ENCODE measurements around the gene OGT. TPM values are rescaled to one million over a fixed set of nuclear protein-coding genes. Genes with fewer than 3 reads are reported as not detected.
"Not testable (repeated sequence)": the region's sequence is repeated elsewhere in the genome, so short reads cannot be mapped to it uniquely, and the experiment has no call there.

OGT gene
- total RNA-seq, 1 experiment from 2014 or later = 211 TPM

- Mint-ChIP-seq H3K9me3 (ENCODE audit: unreplicated experiment) (no peaks in the 10 kb centered on the region), H3K27me3 (ENCODE audit: insufficient read depth, unreplicated experiment) (no peaks in the 10 kb centered on the region), H3K27ac (ENCODE audit: unreplicated experiment) (no peak overlapping the region), H3K4me1 (ENCODE audit: low read depth, unreplicated experiment) (peaks cover 6% of the 10 kb centered on the region), H3K36me3 (ENCODE audit: insufficient read depth, unreplicated experiment) (peaks cover 53% of the 10 kb centered on the region), H3K4me3 (ENCODE audit: unreplicated experiment) (no peak overlapping the region)
- Histone ChIP-seq H3K36me3 (ENCODE audit: control insufficient read depth, insufficient read depth, low read length) (no peaks in the 10 kb centered on the region; the same call in 1 of the 2 replicates), H3K4me3 (ENCODE audit: low read depth, low read length) (no peak overlapping the region), H3K27me3 (replicated peaks; ENCODE audit: control insufficient read depth, insufficient read depth, low read length) (no peaks in the 10 kb centered on the region), H3K9me3 (no peaks in the 10 kb centered on the region), H3K4me1 (no peaks in the 10 kb centered on the region)
- no peak for TF ChIP-seq CTCF (IDR thresholded peaks at IDR 0.05; ENCODE audit: insufficient read depth in 1 of 2, low read depth in 1 of 2, low read length in 1 of 2, severe bottlenecking in 1 of 2, unreplicated experiment in 1 of 2)
- intact Hi-C loops (cut with micrococcal nuclease; ENCODE audit: unreplicated experiment) = no loop called here
- ChIA-PET CTCF (no interaction called here), POLR2A (no interaction called here)
- BruUV-seq (replicated peaks) = no TSS peak
- DNase-seq = no peak
Measured at GRCh38 chrX:71606536-71607216, 73.8 kb downstream of the OGT start.

GRCh38 chrX:71607488-71607887 is 74.6 kb downstream of the OGT start:
- TF ChIP-seq CTCF (IDR thresholded peaks at IDR 0.05; ENCODE audit: insufficient read depth in 1 of 2, low read depth in 1 of 2, low read length in 1 of 2, severe bottlenecking in 1 of 2, unreplicated experiment in 1 of 2) = no peak
- Mint-ChIP-seq H3K9me3 (ENCODE audit: unreplicated experiment) (no peaks in the 10 kb centered on the region), H3K36me3 (ENCODE audit: insufficient read depth, unreplicated experiment) (peaks cover 52% of the 10 kb centered on the region), H3K4me1 (ENCODE audit: low read depth, unreplicated experiment) (peaks cover 6% of the 10 kb centered on the region), H3K27me3 (ENCODE audit: insufficient read depth, unreplicated experiment) (no peaks in the 10 kb centered on the region), H3K27ac (ENCODE audit: unreplicated experiment) (no peak overlapping the region), H3K4me3 (ENCODE audit: unreplicated experiment) (no peak overlapping the region)
- H3K4me1 ChIP-seq = no peaks in the 10 kb centered on the region
- no peaks in the 10 kb centered on the region for H3K27me3 ChIP-seq (replicated peaks; ENCODE audit: control insufficient read depth, insufficient read depth, low read length)
- intact Hi-C loops (cut with micrococcal nuclease; ENCODE audit: unreplicated experiment) = no loop called here
- ChIA-PET CTCF (no interaction called here), POLR2A (no interaction called here)
- BruUV-seq (replicated peaks) = no TSS peak
- H3K4me3 ChIP-seq (ENCODE audit: low read depth, low read length) = no peak overlapping the region
- no peaks in the 10 kb centered on the region; the same call in 1 of the 2 replicates for H3K36me3 ChIP-seq (ENCODE audit: control insufficient read depth, insufficient read depth, low read length)
- H3K9me3 ChIP-seq = no peaks in the 10 kb centered on the region
- DNase-seq = no peak

GRCh38 chrX:71609095-71609750 is 76.3 kb downstream of the OGT start:
- no TSS peak for BruUV-seq (replicated peaks)
- no peak for DNase-seq
- ChIA-PET POLR2A (no interaction called here), CTCF (no interaction called here)
- Mint-ChIP-seq H3K9me3 (ENCODE audit: unreplicated experiment) (no peaks in the 10 kb centered on the region), H3K4me1 (ENCODE audit: low read depth, unreplicated experiment) (peaks cover 6% of the 10 kb centered on the region), H3K4me3 (ENCODE audit: unreplicated experiment) (no peak overlapping the region), H3K36me3 (ENCODE audit: insufficient read depth, unreplicated experiment) (peaks cover 34% of the 10 kb centered on the region), H3K27me3 (ENCODE audit: insufficient read depth, unreplicated experiment) (no peaks in the 10 kb centered on the region), H3K27ac (ENCODE audit: unreplicated experiment) (no peak overlapping the region)
- H3K27me3 ChIP-seq (replicated peaks; ENCODE audit: control insufficient read depth, insufficient read depth, low read length) = no peaks in the 10 kb centered on the region
- H3K9me3 ChIP-seq = no peaks in the 10 kb centered on the region
- no peaks in the 10 kb centered on the region; the same call in 1 of the 2 replicates for H3K36me3 ChIP-seq (ENCODE audit: control insufficient read depth, insufficient read depth, low read length)
- no peak for TF ChIP-seq CTCF (IDR thresholded peaks at IDR 0.05; ENCODE audit: insufficient read depth in 1 of 2, low read depth in 1 of 2, low read length in 1 of 2, severe bottlenecking in 1 of 2, unreplicated experiment in 1 of 2)
- H3K4me3 ChIP-seq (ENCODE audit: low read depth, low read length) = no peak overlapping the region
- intact Hi-C loops (cut with micrococcal nuclease; ENCODE audit: unreplicated experiment) = no loop called here
- no peaks in the 10 kb centered on the region for H3K4me1 ChIP-seq

- H3K4me3 Mint-ChIP-seq (ENCODE audit: unreplicated experiment); H3K27me3 Mint-ChIP-seq (ENCODE audit: insufficient read depth, unreplicated experiment); H3K27me3 ChIP-seq (replicated peaks; ENCODE audit: control insufficient read depth, insufficient read depth, low read length); H3K27ac Mint-ChIP-seq (ENCODE audit: unreplicated experiment); H3K4me1 Mint-ChIP-seq (ENCODE audit: low read depth, unreplicated experiment); H3K9me3 Mint-ChIP-seq (ENCODE audit: unreplicated experiment); DNase-seq; H3K36me3 ChIP-seq (ENCODE audit: control insufficient read depth, insufficient read depth, low read length); H3K4me3 ChIP-seq (ENCODE audit: low read depth, low read length); H3K9me3 ChIP-seq; H3K4me1 ChIP-seq; BruUV-seq (replicated peaks); intact Hi-C loops (cut with micrococcal nuclease; ENCODE audit: unreplicated experiment); POLR2A ChIA-PET; CTCF ChIA-PET: not testable (repeated sequence)
- peaks cover 38% of the 10 kb centered on the region for H3K36me3 Mint-ChIP-seq (ENCODE audit: insufficient read depth, unreplicated experiment)
Measured at GRCh38 chrX:71611736-71612135, 78.8 kb downstream of the OGT start.
